Astrocyte of the cerebellum (primary cell): Measurements from ENCODE around the gene GAK.
"Not testable (repeated sequence)": the region's sequence is repeated elsewhere in the genome, so short reads cannot be mapped to it uniquely, and the experiment has no call there.

Source experiments
- DNase-seq: peaks from one replicate; pipeline ENCODE4 v3.0.0-alpha.2; 2011; ENCODE audit warnings: low read depth
- H3K4me3 ChIP-seq: 2 replicates; pipeline ENCODE4 v1.5.1; 2011; ENCODE audit warnings: mild to moderate bottlenecking, low read depth, low read length, moderate library complexity
- CTCF ChIP-seq: IDR thresholded peaks from 2 replicates; pipeline ENCODE4 v1.5.1; 2012; ENCODE audit warnings: low read length, low read depth, moderate library complexity, mild to moderate bottlenecking; ENCODE audit errors: missing control alignments
- in situ Hi-C: cut with HindIII; loops from 2 replicates; pipeline ENCODE4 v1.10.0; 2017; ENCODE audit warnings: low sequenced_read_pairs

The GAK gene

GRCh38 chr4:946517-947471, 14.7 kb upstream of the GAK start:
- no peak overlapping the region for H3K4me3 ChIP-seq
- in situ Hi-C loops, result no loop called here
- DNase-seq, result no peak
- no peak for TF ChIP-seq CTCF

GRCh38 chr4:946103-946450, 14.0 kb upstream of the GAK start:
- H3K4me3 ChIP-seq, result no peak overlapping the region
- TF ChIP-seq CTCF, result no peak
- in situ Hi-C loops, result no loop called here
- DNase-seq, result no peak

- H3K4me3 ChIP-seq, result no peak overlapping the region
- TF ChIP-seq CTCF, result no peak
- in situ Hi-C loops, result no loop called here
- DNase-seq, result no peak
Observed at GRCh38 chr4:945274-946102, 13.4 kb upstream of the GAK start.

GRCh38 chr4:939508-939907, 7.4 kb upstream of the GAK start:
- DNase-seq, in situ Hi-C loops, H3K4me3 ChIP-seq: not testable (repeated sequence)

GRCh38 chr4:932713-933070, 576 bp upstream of the GAK start:
- no peak for TF ChIP-seq CTCF
- in situ Hi-C loops, result loop anchor here (5.0 kb wide), 2 partner anchors 40 to 85 kb away; partner anchors contain the start of gene DGKQ
- peak overlapping the region; percentile 99 for H3K4me3 ChIP-seq
- no peak for DNase-seq

GRCh38 chr4:931194-931959, 739 bp downstream of the GAK start:
- peak overlapping the region; percentile 99 for H3K4me3 ChIP-seq
- no peak for DNase-seq
- no peak for TF ChIP-seq CTCF
- in situ Hi-C loops, result loop anchor here (5.0 kb wide), 2 partner anchors 41 to 84 kb away; partner anchors contain the start of gene DGKQ
